Transverse colon (tissue), 1 donor: ENCODE data around the gene PRICKLE2.
"Not testable (repeated sequence)": the region's sequence is repeated elsewhere in the genome, so short reads cannot be mapped to it uniquely, and the experiment has no call there.

Source experiments
- EP300 ChIP-seq: sonication (generic); formaldehyde crosslinking; IDR thresholded peaks from one replicate; pipeline ENCODE4 v1.6.1; 2017; ENCODE audit warnings: antibody characterized with exemption, low read depth
- POLR2A ChIP-seq: fragments of 450-650 bp; IDR thresholded peaks from one replicate; pipeline ENCODE4 v1.6.1; 2016; ENCODE audit warnings: antibody characterized with exemption, mild to moderate bottlenecking, moderate library complexity

DNA sequence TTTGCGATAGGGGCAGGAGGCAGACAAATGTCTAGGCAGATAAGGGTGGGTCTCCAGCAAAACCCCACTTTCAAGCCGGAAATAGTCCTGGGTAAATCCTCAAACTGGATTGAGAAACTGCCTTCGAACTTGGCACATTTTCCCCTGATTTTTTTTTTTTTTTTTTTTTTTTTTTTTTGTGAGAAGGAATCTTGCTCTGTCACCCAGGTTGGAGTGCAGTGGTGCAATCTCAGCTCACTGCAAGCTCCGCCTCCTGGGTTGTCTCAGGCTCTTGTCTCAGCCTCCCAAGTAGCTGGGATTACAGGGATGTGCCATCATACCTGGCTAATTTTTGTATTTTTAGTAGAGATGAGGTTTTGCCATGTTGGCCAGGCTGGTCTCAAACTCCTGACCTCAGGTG is 135.9 kb downstream of the PRICKLE2 start:
- not testable (repeated sequence) for TF ChIP-seq POLR2A, EP300
